Brain microvascular endothelial cell (primary cell): ENCODE results near the gene SMAD6.

ENCODE experiments used
- DNase-seq: peaks from one replicate; pipeline ENCODE4 v3.0.0-alpha.2; 2020
- H3K27ac ChIP-seq: fragments of 250-450 bp; sonication (Bioruptor Pico); 2 replicates; pipeline ENCODE4 v1.5.1; 2020; ENCODE audit warnings: mild to moderate bottlenecking, moderate library complexity
- H3K27me3 ChIP-seq: fragments of 250-450 bp; sonication (Bioruptor Pico); replicated peaks from 2 replicates; pipeline ENCODE4 v1.5.1; 2020; ENCODE audit warnings: mild to moderate bottlenecking
- H3K36me3 ChIP-seq: fragments of 250-450 bp; sonication (Bioruptor Pico); replicated peaks from 2 replicates; pipeline ENCODE4 v1.5.1; 2020; ENCODE audit warnings: mild to moderate bottlenecking
- H3K4me3 ChIP-seq: 2 replicates; pipeline ENCODE4 v1.5.1; 2011; ENCODE audit warnings: low read depth, mild to moderate bottlenecking, control low read depth, low read length, moderate library complexity
- CTCF ChIP-seq: IDR thresholded peaks from 2 replicates; pipeline ENCODE4 v1.5.1; 2011; ENCODE audit warnings: low read depth, mild to moderate bottlenecking, moderate library complexity, low read length, control low read depth, inconsistent platforms; ENCODE audit errors: missing control alignments
- in situ Hi-C: cut with HindIII; loops from 2 replicates; pipeline ENCODE4 v1.10.0; 2017; ENCODE audit warnings: low sequenced_read_pairs, low pct_ligation_motif_present

Gene SMAD6

GRCh38 chr15:66819084-66819483 lies 117.0 kb downstream of the SMAD6 start:
- DNase-seq: no peak
- Histone ChIP-seq H3K4me3 (no peak overlapping the region), H3K27ac (no peak overlapping the region), H3K36me3 (no peaks in the 10 kb centered on the region), H3K27me3 (no peaks in the 10 kb centered on the region)
- in situ Hi-C loops: no loop called here
- TF ChIP-seq CTCF: no peak

GRCh38 chr15:66820481-66821176 lies 118.6 kb downstream of the SMAD6 start:
- DNase-seq: no peak
- H3K36me3 ChIP-seq: no peaks in the 10 kb centered on the region
- in situ Hi-C loops: no loop called here
- no peaks in the 10 kb centered on the region for H3K27me3 ChIP-seq
- no peak for TF ChIP-seq CTCF
- H3K4me3 ChIP-seq: no peak overlapping the region
- no peak overlapping the region for H3K27ac ChIP-seq

GRCh38 chr15:66821307-66821706 lies 119.3 kb downstream of the SMAD6 start:
- DNase-seq: no peak
- Histone ChIP-seq H3K27me3 (no peaks in the 10 kb centered on the region), H3K27ac (no peak overlapping the region), H3K4me3 (no peak overlapping the region), H3K36me3 (no peaks in the 10 kb centered on the region)
- TF ChIP-seq CTCF: no peak
- in situ Hi-C loops: no loop called here

- Histone ChIP-seq H3K27ac (no peak overlapping the region), H3K4me3 (no peak overlapping the region), H3K36me3 (no peaks in the 10 kb centered on the region), H3K27me3 (no peaks in the 10 kb centered on the region)
- in situ Hi-C loops: no loop called here
- TF ChIP-seq CTCF: no peak
- DNase-seq: no peak
Measured at GRCh38 chr15:66822114-66822513, 120.1 kb downstream of the SMAD6 start.

- Histone ChIP-seq H3K4me3 (no peak overlapping the region), H3K36me3 (no peaks in the 10 kb centered on the region), H3K27me3 (no peaks in the 10 kb centered on the region), H3K27ac (no peak overlapping the region)
- in situ Hi-C loops: no loop called here
- no peak for TF ChIP-seq CTCF
- no peak for DNase-seq
Measured at GRCh38 chr15:66822576-66822975, 120.5 kb downstream of the SMAD6 start.

GRCh38 chr15:66823601-66824000 lies 121.6 kb downstream of the SMAD6 start:
- no peak for TF ChIP-seq CTCF
- DNase-seq: no peak
- Histone ChIP-seq H3K27ac (no peak overlapping the region), H3K4me3 (no peak overlapping the region), H3K36me3 (no peaks in the 10 kb centered on the region), H3K27me3 (no peaks in the 10 kb centered on the region)
- in situ Hi-C loops: no loop called here
